ENCODE results near the gene THOP1.

THOP1 gene

GRCh38 chr19:2785244-2785997 is at the start of gene THOP1:
Gene THOP1 (plus strand): TSS chr19:2785503. CDS start chr19:2785663, 160 bp downstream.
- peak; percentile 99 for DNase-seq (ENCODE audit: low read depth)

- no peak for DNase-seq (ENCODE audit: low read depth)
Measured at GRCh38 chr19:2736550-2737190, 48.6 kb upstream of the THOP1 start.

- peak; percentile 99 for DNase-seq (ENCODE audit: low read depth)
Measured at GRCh38 chr19:2739602-2740313, 45.5 kb upstream of the THOP1 start, which contains the start of gene SLC39A3. Gene SLC39A3 (minus strand): TSS chr19:2740017. CDS start chr19:2737257, 2,760 bp downstream.

GRCh38 chr19:2740314-2740656 is 45.0 kb upstream of the THOP1 start:
- DNase-seq (ENCODE audit: low read depth), result no peak

GRCh38 chr19:2743099-2743498 is 42.2 kb upstream of the THOP1 start:
- DNase-seq (ENCODE audit: low read depth), result no peak

- DNase-seq (ENCODE audit: low read depth), result no peak
Measured at GRCh38 chr19:2744113-2744512, 41.2 kb upstream of the THOP1 start.

GRCh38 chr19:2747349-2747748 is 38.0 kb upstream of the THOP1 start:
- DNase-seq (ENCODE audit: low read depth), result no peak

- DNase-seq (ENCODE audit: low read depth), result no peak
Measured at GRCh38 chr19:2750808-2751437, 34.4 kb upstream of the THOP1 start.

GRCh38 chr19:2751438-2751830 is 33.9 kb upstream of the THOP1 start:
- no peak for DNase-seq (ENCODE audit: low read depth)

- no peak for DNase-seq (ENCODE audit: low read depth)
Measured at GRCh38 chr19:2754659-2755447, 30.4 kb upstream of the THOP1 start.

GRCh38 chr19:2755448-2755705 is 29.9 kb upstream of the THOP1 start:
- DNase-seq (ENCODE audit: low read depth), result no peak

- no peak for DNase-seq (ENCODE audit: low read depth)
Measured at GRCh38 chr19:2755811-2756210, 29.5 kb upstream of the THOP1 start.

- DNase-seq (ENCODE audit: low read depth), result no peak
Measured at GRCh38 chr19:2756477-2756876, 28.8 kb upstream of the THOP1 start.

GRCh38 chr19:2756921-2757881 is 28.1 kb upstream of the THOP1 start:
- no peak for DNase-seq (ENCODE audit: low read depth)

GRCh38 chr19:2758601-2759313 is 26.5 kb upstream of the THOP1 start:
- no peak for DNase-seq (ENCODE audit: low read depth)

- DNase-seq (ENCODE audit: low read depth), result no peak
Measured at GRCh38 chr19:2759362-2759761, 25.9 kb upstream of the THOP1 start.

GRCh38 chr19:2759965-2760364 is 25.3 kb upstream of the THOP1 start:
- no peak for DNase-seq (ENCODE audit: low read depth)

- DNase-seq (ENCODE audit: low read depth), result no peak
Measured at GRCh38 chr19:2761309-2761677, 24.0 kb upstream of the THOP1 start.

GRCh38 chr19:2761876-2762782 is 23.2 kb upstream of the THOP1 start:
- DNase-seq (ENCODE audit: low read depth), result no peak
